ENCODE data around the gene C18orf63.
A peak's percentile ranks its signal among the peaks of the same experiment; 100 is the strongest.
"Not testable (repeated sequence)": the region's sequence is repeated elsewhere in the genome, so short reads cannot be mapped to it uniquely, and the experiment has no call there.

Gene C18orf63

DNA sequence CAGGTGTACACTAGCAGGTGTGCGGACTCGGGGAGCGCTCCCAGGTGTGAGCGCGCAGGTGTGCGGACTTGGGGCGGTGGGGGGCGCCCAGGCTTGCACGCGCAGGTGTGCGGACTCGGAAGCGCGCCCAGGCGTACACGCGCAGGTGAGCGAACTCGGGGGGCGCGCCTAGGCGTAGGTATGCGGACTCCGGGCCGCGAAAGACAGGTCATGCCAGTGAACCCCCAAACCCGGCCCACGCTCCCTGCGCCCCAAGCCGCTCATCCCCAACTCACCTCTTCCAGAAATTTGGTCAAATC, 24.2 kb upstream of the C18orf63 start:
- H3K4me3 Mint-ChIP-seq: peak overlapping the region; percentile 98
- peaks cover 4% of the 10 kb centered on the region for H3K4me1 Mint-ChIP-seq
- H3K9me3 Mint-ChIP-seq: peaks cover 2% of the 10 kb centered on the region
- no peaks in the 10 kb centered on the region for H3K27me3 Mint-ChIP-seq
- DNase-seq (ENCODE audit: low spot score in 2 of 2): no peak
- peak overlapping the region; percentile 95 for H3K27ac Mint-ChIP-seq
- H3K36me3 Mint-ChIP-seq: no peaks in the 10 kb centered on the region
- ATAC-seq (ENCODE audit: low read depth): peak; percentile 3

DNA sequence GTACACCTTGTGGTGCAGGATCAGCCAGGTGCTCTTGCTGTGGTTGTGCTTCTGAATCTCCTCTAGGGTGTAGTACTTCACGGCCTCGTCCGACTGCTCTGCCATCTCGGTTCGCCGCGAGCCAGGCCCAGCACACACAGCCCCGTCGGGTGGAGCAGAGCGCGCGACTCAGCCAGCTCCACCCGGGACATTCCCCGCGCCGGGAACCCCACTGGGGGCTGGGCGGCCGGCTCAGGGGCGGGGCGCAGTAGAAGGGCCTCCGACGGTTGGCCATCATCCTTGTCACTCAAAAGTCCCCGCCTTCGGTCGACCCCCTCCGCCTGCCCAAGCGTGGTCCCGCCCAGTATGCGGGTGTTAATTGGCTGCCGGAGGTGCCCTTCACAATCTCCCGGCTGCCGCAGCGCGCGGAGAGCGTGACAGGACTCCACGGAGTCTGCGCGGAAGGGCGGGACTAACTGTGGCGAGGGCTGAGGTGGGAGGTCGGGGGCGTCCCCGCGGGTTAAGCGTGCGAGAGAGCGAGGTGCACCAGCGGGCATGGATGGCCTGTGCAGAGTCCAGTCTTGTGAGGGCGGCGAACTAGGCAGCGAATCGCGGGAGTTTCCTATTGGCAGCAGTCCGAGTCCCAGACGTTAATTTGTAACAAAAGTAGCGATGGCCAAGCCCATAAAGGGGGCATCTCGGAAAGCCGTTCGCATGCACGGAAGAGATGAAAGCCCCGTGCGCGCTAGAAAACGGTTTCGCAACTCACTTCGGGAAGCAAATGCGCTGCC, 23.7 kb upstream of the C18orf63 start, which contains the start of gene CYB5A:
Gene CYB5A (minus strand): TSS at position 193 of the 770 bp plus-strand sequence. CDS start 88 bp downstream, at position 105.
- Mint-ChIP-seq H3K27ac (peak within 1 kb of the TSS; percentile 95), H3K4me3 (peak within 1 kb of the TSS; percentile 98), H3K4me1 (peaks cover 2% of the 10 kb centered on the region), H3K27me3 (no peaks in the 10 kb centered on the region), H3K36me3 (no peaks in the 10 kb centered on the region), H3K9me3 (peaks cover 2% of the 10 kb centered on the region)
- DNase-seq (ENCODE audit: low spot score in 2 of 2): peak; percentile 99
- peak; percentile 93 for ATAC-seq (ENCODE audit: low read depth)

DNA sequence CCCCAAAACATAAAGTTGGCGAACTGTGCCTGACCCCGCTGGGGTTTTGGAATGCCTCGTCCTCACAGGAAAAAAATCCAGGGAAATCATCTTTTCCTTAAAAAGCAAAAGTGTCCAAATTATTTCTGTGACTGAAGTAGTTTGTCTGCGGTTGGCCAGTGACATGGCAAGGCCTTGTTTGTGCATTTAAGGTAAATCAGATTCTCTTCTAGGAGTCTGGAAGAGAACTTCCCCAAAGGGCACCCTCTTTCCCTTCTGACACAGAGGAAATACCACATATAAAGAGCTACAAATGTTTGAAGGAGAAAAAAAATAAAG, 23.1 kb upstream of the C18orf63 start:
- ATAC-seq (ENCODE audit: low read depth) (no peak), DNase-seq (ENCODE audit: low spot score in 2 of 2) (no peak)
- Mint-ChIP-seq H3K4me1 (peaks cover 2% of the 10 kb centered on the region), H3K27ac (no peak overlapping the region), H3K9me3 (peaks cover 2% of the 10 kb centered on the region), H3K36me3 (no peaks in the 10 kb centered on the region), H3K27me3 (no peaks in the 10 kb centered on the region), H3K4me3 (peak overlapping the region; percentile 98)

DNA sequence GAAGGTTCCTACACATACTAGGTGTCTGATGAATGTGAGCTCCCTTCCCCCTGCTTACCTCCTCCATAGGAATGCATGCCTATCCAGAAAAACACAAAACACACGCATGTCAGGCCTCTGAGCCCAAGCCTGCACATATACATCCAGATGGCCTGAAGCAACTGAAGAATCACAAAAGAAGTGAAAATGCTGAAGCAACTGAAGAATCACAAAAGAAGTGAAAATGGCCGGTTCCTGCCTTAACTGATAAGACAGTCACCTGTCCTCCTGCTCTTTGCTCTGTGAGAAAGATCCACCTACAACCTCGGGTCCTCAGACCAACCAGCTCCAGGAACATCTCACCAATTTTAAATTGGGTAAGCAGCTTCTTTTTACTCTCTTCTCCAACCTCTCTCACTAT, 22.7 kb upstream of the C18orf63 start:
- not testable (repeated sequence) for H3K36me3 Mint-ChIP-seq; H3K9me3 Mint-ChIP-seq; H3K4me3 Mint-ChIP-seq; H3K4me1 Mint-ChIP-seq; H3K27me3 Mint-ChIP-seq; H3K27ac Mint-ChIP-seq; DNase-seq (ENCODE audit: low spot score in 2 of 2); ATAC-seq (ENCODE audit: low read depth)

DNA sequence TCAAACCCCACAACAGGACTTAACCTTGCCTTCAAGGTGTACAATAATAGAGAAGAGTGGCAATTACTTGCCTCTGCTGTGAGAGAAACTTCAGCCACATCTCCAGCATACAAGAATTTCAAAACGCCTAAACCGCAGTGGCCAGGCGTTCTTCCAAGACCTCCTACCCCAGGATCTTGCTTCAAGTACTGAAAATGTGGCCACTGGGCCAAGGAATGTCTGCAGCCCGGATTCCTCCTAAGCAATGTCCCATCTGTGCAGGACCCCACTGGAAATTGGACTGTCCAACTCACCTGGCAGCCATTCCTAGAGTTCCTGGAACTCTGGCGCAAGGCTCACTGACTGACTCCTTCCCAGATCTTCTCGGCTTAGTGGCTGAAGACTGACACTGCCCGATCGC, 21.1 kb upstream of the C18orf63 start:
- Mint-ChIP-seq H3K4me1 (peaks cover 2% of the 10 kb centered on the region), H3K36me3 (no peaks in the 10 kb centered on the region), H3K4me3 (no peak overlapping the region), H3K27ac (no peak overlapping the region), H3K9me3 (peaks cover 2% of the 10 kb centered on the region), H3K27me3 (no peaks in the 10 kb centered on the region)
- DNase-seq (ENCODE audit: low spot score in 2 of 2) (no peak), ATAC-seq (ENCODE audit: low read depth) (no peak)

DNA sequence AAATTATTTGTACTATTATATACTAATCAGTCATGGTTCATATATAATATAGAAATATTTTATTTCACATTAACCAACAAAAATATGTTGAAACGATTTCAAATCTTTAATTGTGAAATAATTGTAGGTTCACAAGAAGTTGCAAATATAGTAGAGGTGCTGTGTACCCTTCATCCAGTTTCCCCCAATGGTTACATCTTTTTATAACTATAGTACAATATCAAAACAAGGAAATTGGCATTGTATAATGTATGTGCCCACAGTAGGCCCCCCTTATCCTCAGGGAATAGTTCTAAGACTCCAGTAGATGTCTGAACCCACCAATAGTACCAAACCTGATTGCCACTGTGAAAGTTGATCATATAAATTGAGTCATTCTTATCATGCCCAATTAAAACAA, 16.5 kb upstream of the C18orf63 start:
- H3K4me3 Mint-ChIP-seq: no peak overlapping the region
- no peaks in the 10 kb centered on the region for H3K9me3 Mint-ChIP-seq
- no peaks in the 10 kb centered on the region for H3K4me1 Mint-ChIP-seq
- no peak for ATAC-seq (ENCODE audit: low read depth)
- H3K27me3 Mint-ChIP-seq: peaks cover 3% of the 10 kb centered on the region
- H3K27ac Mint-ChIP-seq: no peak overlapping the region
- DNase-seq (ENCODE audit: low spot score in 2 of 2): no peak
- H3K36me3 Mint-ChIP-seq: no peaks in the 10 kb centered on the region

DNA sequence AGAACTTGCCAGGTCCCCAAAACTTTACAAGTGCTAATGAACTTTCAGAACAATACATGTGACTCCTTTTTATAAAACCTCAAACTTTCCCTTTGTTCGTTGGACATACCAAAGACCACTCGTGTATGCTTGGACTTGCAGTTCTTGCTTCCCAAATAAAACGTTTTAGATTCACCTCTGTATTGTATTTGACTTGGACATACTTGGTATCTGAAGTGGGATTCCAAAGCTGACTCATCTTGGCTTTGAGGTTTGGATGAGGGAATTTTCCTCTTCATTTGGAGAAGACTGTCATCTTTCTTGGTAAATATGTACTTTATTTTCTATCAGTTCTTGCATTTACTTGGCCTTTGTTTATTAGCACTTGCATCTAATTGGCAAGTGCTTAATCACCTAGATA, 15.9 kb upstream of the C18orf63 start:
- no peak overlapping the region for H3K27ac Mint-ChIP-seq
- H3K9me3 Mint-ChIP-seq: no peaks in the 10 kb centered on the region
- peaks cover 3% of the 10 kb centered on the region for H3K27me3 Mint-ChIP-seq
- no peak overlapping the region for H3K4me3 Mint-ChIP-seq
- H3K36me3 Mint-ChIP-seq: no peaks in the 10 kb centered on the region
- no peak for DNase-seq (ENCODE audit: low spot score in 2 of 2)
- ATAC-seq (ENCODE audit: low read depth): no peak
- no peaks in the 10 kb centered on the region for H3K4me1 Mint-ChIP-seq

DNA sequence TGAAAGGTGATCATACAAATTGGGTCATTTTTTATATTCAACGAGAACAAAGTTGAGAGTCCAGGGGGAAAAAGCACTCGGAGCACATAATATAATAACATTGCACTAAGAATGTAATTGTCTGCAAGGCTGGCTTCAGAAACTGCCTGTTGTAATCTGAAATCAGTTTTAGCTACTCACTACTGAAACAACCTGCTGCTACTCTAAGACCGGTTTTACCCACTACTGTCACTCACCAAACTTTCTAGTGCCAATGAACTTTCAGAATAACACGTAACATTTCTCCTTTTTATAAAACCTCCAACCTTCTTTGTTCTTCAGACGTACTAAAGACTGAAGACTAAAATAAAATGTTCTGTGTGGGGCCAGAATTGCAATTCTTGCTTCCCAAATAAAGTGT, 12.3 kb upstream of the C18orf63 start:
- Mint-ChIP-seq H3K4me3 (no peak overlapping the region), H3K27me3 (peaks cover 8% of the 10 kb centered on the region), H3K4me1 (no peaks in the 10 kb centered on the region), H3K36me3 (no peaks in the 10 kb centered on the region), H3K9me3 (no peaks in the 10 kb centered on the region), H3K27ac (no peak overlapping the region)
- no peak for DNase-seq (ENCODE audit: low spot score in 2 of 2)
- no peak for ATAC-seq (ENCODE audit: low read depth)

DNA sequence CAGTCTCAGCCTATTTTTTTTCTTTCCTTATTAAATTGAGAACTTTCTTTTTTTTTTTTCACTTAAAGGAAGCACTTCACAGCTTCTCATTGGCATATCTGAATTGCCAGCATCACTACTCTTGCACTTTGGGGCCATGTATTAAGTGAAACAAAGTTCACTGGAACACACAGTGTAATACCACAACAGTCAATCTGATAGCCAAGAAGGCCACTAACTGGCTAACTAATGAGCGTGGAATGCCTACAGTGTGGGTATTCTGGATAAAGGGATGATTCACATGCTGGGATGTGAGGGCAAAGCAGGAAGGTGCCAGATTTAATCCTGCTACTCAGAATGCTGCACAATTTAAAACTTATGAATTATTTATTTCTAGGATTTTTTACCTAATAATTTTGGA, 11.7 kb upstream of the C18orf63 start:
- Mint-ChIP-seq H3K36me3 (no peaks in the 10 kb centered on the region), H3K27ac (no peak overlapping the region), H3K4me1 (no peaks in the 10 kb centered on the region), H3K9me3 (no peaks in the 10 kb centered on the region), H3K27me3 (peaks cover 8% of the 10 kb centered on the region), H3K4me3 (no peak overlapping the region)
- ATAC-seq (ENCODE audit: low read depth) (no peak), DNase-seq (ENCODE audit: low spot score in 2 of 2) (no peak)

DNA sequence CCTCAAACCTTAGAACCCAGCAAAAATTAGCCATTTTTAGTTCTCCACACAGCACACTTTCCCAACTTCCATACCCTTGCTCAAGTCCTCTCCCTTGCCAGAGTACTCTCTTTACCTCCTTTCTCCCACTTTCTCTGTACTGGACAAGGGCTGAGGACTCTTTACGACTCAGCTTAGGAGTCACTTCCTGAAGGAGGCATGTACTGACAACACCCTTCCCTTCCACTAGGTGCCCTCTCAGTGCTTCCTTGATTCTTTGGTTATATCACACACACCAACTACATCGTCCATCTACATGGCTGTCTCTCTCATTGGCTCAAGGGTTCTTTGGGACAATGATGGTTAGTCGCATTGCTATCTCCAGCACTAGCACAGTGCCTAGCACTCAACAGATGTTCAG, 5.2 kb upstream of the C18orf63 start:
- no peaks in the 10 kb centered on the region for H3K36me3 Mint-ChIP-seq
- DNase-seq (ENCODE audit: low spot score in 2 of 2): no peak
- no peak overlapping the region for H3K27ac Mint-ChIP-seq
- ATAC-seq (ENCODE audit: low read depth): peak; percentile 79
- peaks cover 21% of the 10 kb centered on the region for H3K27me3 Mint-ChIP-seq
- H3K9me3 Mint-ChIP-seq: no peaks in the 10 kb centered on the region
- peaks cover 4% of the 10 kb centered on the region for H3K4me1 Mint-ChIP-seq
- H3K4me3 Mint-ChIP-seq: no peak overlapping the region

DNA sequence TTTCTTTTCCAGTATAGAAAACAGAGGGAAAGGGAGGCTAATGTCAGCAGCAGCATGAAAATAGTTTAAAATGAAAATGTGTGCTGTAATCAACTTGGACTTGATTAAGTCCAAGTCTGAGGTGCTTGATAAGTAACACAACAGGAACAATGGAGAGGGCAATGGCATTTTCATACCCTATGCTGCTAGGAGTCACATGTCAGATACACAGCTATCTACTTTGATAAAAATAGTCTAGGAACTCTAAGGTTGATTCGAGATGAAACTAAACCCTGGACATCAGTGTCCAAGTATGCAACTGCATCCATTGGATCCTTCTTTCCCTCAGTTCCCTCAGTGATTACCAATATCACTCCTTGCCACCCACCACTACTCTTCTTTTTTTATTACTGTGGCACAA, 4.6 kb upstream of the C18orf63 start:
- no peaks in the 10 kb centered on the region for H3K36me3 Mint-ChIP-seq
- H3K9me3 Mint-ChIP-seq: no peaks in the 10 kb centered on the region
- peaks cover 4% of the 10 kb centered on the region for H3K4me1 Mint-ChIP-seq
- no peak overlapping the region for H3K27ac Mint-ChIP-seq
- DNase-seq (ENCODE audit: low spot score in 2 of 2) (no peak), ATAC-seq (ENCODE audit: low read depth) (no peak)
- H3K27me3 Mint-ChIP-seq: peaks cover 22% of the 10 kb centered on the region
- H3K4me3 Mint-ChIP-seq: no peak overlapping the region

DNA sequence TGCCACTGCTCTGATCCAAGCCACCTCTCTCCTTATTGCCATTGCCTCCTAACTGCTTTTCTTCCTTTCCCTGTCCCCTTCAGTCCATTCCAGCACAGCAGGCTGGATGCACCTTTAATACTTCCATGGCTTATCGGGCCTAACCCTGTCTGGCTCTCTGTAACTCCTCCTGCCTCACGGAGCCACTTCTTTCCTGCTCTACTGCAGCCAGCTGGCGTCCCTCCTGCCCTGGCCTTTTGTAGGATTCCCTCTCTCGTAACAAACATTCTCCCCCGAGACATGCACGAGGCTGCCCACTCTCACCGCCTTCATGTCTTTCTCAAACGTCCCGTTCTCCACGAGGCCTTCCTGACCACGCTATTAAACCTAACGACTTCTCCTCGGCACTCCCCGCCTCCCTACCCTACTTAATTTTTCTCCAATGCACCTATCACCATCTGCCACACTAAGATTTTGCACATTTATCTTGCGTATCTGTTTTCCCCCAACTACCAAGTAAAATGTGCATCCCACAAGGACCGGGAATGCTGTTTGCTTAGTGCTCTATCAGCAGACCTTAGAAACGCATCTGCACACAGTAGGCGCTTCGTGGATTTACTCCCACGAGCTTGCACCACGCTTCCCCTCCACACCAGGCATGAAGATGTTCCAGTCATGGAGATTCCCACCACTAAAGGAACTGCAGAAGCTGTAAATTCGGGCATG, 728 bp upstream of the C18orf63 start:
- no peaks in the 10 kb centered on the region for H3K36me3 Mint-ChIP-seq
- DNase-seq (ENCODE audit: low spot score in 2 of 2): no peak
- H3K9me3 Mint-ChIP-seq: no peaks in the 10 kb centered on the region
- peaks cover 17% of the 10 kb centered on the region for H3K27me3 Mint-ChIP-seq
- no peak overlapping the region for H3K27ac Mint-ChIP-seq
- ATAC-seq (ENCODE audit: low read depth): no peak
- H3K4me3 Mint-ChIP-seq: no peak overlapping the region
- peaks cover 4% of the 10 kb centered on the region for H3K4me1 Mint-ChIP-seq

DNA sequence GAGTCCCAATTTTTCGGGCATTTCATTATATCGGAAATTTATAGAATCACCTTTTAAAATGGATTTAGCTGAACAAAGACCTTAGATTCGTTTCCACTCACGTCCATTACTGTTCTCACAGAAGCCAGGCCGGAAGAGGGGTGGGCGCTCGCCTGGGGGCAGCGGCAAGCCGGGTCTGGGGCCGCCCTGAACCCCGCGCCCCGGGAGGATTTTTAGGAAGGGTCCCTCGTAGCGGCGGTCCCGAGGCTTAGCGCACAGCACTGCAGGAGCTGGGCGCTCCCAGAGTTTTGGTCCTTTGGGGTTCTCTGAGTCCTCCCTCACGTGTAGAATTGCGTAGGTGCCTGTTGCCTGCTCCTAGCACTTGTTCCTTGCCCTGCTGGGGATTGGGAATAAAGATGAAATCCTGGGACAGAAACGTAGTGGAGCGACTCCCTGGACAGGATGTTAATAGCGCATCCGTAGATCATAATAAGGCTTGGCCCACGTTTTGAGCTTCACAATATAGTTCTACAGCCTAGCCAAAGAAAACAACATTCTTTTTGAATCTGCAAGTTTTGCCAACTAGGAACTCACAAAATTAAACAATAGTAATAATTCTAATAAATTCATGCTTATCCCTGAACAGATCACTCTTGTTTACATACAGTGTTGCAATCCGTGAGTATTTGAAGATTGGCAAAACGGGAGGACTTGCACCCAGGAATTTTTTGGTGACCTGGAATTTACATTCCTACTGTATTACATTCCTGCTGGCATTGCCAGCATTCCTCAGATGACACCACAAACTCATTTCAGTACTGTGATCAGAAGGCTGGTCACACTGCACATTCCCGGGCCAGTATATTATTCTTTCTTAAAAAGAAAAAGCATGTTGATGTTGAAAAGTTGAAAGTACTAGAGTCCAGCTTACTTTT, 875 bp downstream of the C18orf63 start:
- H3K27me3 Mint-ChIP-seq: peaks cover 8% of the 10 kb centered on the region
- H3K4me1 Mint-ChIP-seq: peaks cover 3% of the 10 kb centered on the region
- H3K9me3 Mint-ChIP-seq: no peaks in the 10 kb centered on the region
- DNase-seq (ENCODE audit: low spot score in 2 of 2) (no peak), ATAC-seq (ENCODE audit: low read depth) (no peak)
- H3K4me3 Mint-ChIP-seq: no peak overlapping the region
- H3K27ac Mint-ChIP-seq: no peak overlapping the region
- no peaks in the 10 kb centered on the region for H3K36me3 Mint-ChIP-seq

DNA sequence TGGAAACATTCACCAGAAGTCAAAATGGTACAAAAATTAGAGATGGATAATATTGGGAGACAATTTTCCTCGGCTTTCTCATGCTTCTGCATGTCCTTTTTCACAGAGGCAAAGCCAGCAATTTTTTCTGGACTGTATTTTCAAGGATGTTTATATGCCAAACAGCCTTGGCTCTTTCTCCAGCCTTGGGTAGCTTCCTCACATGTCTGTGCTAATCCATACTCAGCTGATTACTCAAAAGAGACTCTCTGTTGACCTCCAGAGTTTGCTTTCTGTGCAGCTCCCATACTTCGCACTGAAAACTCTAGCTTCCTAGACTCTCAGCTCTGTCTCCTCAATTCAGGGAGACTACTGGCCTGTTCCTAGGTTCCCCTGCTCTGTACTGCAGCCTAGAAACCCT, 10.6 kb downstream of the C18orf63 start:
- H3K36me3 Mint-ChIP-seq: no peaks in the 10 kb centered on the region
- no peak overlapping the region for H3K27ac Mint-ChIP-seq
- peaks cover 2% of the 10 kb centered on the region for H3K27me3 Mint-ChIP-seq
- no peaks in the 10 kb centered on the region for H3K9me3 Mint-ChIP-seq
- DNase-seq (ENCODE audit: low spot score in 2 of 2): no peak
- no peak for ATAC-seq (ENCODE audit: low read depth)
- H3K4me3 Mint-ChIP-seq: no peak overlapping the region
- no peaks in the 10 kb centered on the region for H3K4me1 Mint-ChIP-seq
